H9 (cell line): ENCODE data around the gene PRKAR2B. TPM values are rescaled to one million over a fixed set of nuclear protein-coding genes. Genes with fewer than 3 reads are reported as not detected.
A peak's percentile ranks its signal among the peaks of the same experiment; 100 is the strongest.

Source experiments
- DNase-seq: peaks from one replicate; pipeline ENCODE4 v3.0.0-alpha.2; 2017
- H2AFZ ChIP-seq: one replicate; pipeline ENCODE4 v1.6.1; 2013; ENCODE audit warnings: mild to moderate bottlenecking, low read length, control low read depth, moderate library complexity
- H2AK5ac ChIP-seq: 2 replicates; pipeline ENCODE4 v1.6.1; 2013; ENCODE audit warnings: low read length, control low read depth, mixed read lengths; ENCODE audit not compliant: insufficient read length
- H2BK120ac ChIP-seq: one replicate; pipeline ENCODE4 v1.6.1; 2013; ENCODE audit warnings: low read depth, mild to moderate bottlenecking, low read length, control low read depth, inconsistent platforms; ENCODE audit not compliant: poor library complexity, severe bottlenecking
- H2BK12ac ChIP-seq: 2 replicates; pipeline ENCODE4 v1.6.1; 2013; ENCODE audit warnings: low read length, control low read depth, mixed read lengths, low read depth; ENCODE audit not compliant: insufficient read length
- H2BK15ac ChIP-seq: 2 replicates; pipeline ENCODE4 v1.6.1; 2013; ENCODE audit warnings: low read depth, low read length, control low read depth
- H2BK20ac ChIP-seq: one replicate; pipeline ENCODE4 v1.6.1; 2013; ENCODE audit warnings: low read depth, mild to moderate bottlenecking, low read length, control low read depth, inconsistent platforms; ENCODE audit not compliant: poor library complexity, severe bottlenecking
- H2BK5ac ChIP-seq: 2 replicates; pipeline ENCODE4 v1.6.1; 2013; ENCODE audit warnings: low read length, control low read depth, mixed read lengths; ENCODE audit not compliant: insufficient read length
- H3K14ac ChIP-seq: 2 replicates; pipeline ENCODE4 v1.6.1; 2013; ENCODE audit warnings: low read length, control low read depth; ENCODE audit not compliant: insufficient read depth
- H3K18ac ChIP-seq: 2 replicates; pipeline ENCODE4 v1.6.1; 2013; ENCODE audit warnings: low read depth, mild to moderate bottlenecking, mixed read lengths, low read length, control low read depth; ENCODE audit not compliant: insufficient read length
- H3K23ac ChIP-seq: 2 replicates; pipeline ENCODE4 v1.6.1; 2013; ENCODE audit warnings: low read length, control low read depth, mixed read lengths, low read depth; ENCODE audit not compliant: insufficient read length
- H3K23me2 ChIP-seq: 2 replicates; pipeline ENCODE4 v1.6.1; 2013; ENCODE audit warnings: low read depth, mild to moderate bottlenecking, mixed read lengths, low read length, control low read depth; ENCODE audit not compliant: insufficient read length, poor library complexity, severe bottlenecking
- H3K27ac ChIP-seq: 2 replicates; pipeline ENCODE4 v1.5.1; 2013; ENCODE audit warnings: low read length, control low read depth, mixed read lengths, low read depth; ENCODE audit not compliant: insufficient read length
- H3K27me3 ChIP-seq: 2 replicates; pipeline ENCODE4 v1.6.1; 2013; ENCODE audit warnings: low read length, control low read depth, inconsistent platforms; ENCODE audit not compliant: insufficient read depth
- H3K4ac ChIP-seq: 2 replicates; pipeline ENCODE4 v1.6.1; 2013; ENCODE audit warnings: low read depth, mild to moderate bottlenecking, control low read depth, inconsistent platforms, low read length, moderate library complexity
- H3K4me1 ChIP-seq: 2 replicates; pipeline ENCODE4 v1.6.1; 2013; ENCODE audit warnings: low read length, control low read depth, inconsistent platforms; ENCODE audit not compliant: insufficient read depth
- H3K4me2 ChIP-seq: 2 replicates; pipeline ENCODE4 v1.6.1; 2013; ENCODE audit warnings: low read length, control low read depth, mixed read lengths; ENCODE audit not compliant: insufficient read length, insufficient read depth
- H3K56ac ChIP-seq: 2 replicates; pipeline ENCODE4 v1.6.1; 2013; ENCODE audit warnings: low read depth, mild to moderate bottlenecking, mixed read lengths, low read length, control low read depth; ENCODE audit not compliant: insufficient read length
- H3K79me1 ChIP-seq: 2 replicates; pipeline ENCODE4 v1.6.1; 2013; ENCODE audit warnings: low read depth, mild to moderate bottlenecking, moderate library complexity, low read length, control low read depth, inconsistent platforms; ENCODE audit not compliant: insufficient read depth, poor library complexity, severe bottlenecking
- H3K79me2 ChIP-seq: 2 replicates; pipeline ENCODE4 v1.6.1; 2013; ENCODE audit warnings: low read length, control low read depth, inconsistent platforms; ENCODE audit not compliant: insufficient read depth
- H3K9ac ChIP-seq: 2 replicates; pipeline ENCODE4 v1.6.1; 2013; ENCODE audit warnings: low read length, control low read depth, mixed read lengths; ENCODE audit not compliant: insufficient read length; ENCODE audit errors: extremely low read depth
- H3K9me3 ChIP-seq: one replicate; pipeline ENCODE4 v1.6.1; 2013; ENCODE audit warnings: low read depth, low read length, inconsistent platforms; ENCODE audit not compliant: control insufficient read depth
- H3T11ph ChIP-seq: one replicate; pipeline ENCODE4 v1.6.1; 2013; ENCODE audit warnings: mild to moderate bottlenecking, low read length, control low read depth, inconsistent platforms
- H4K20me1 ChIP-seq: one replicate; pipeline ENCODE4 v1.6.1; 2013; ENCODE audit not compliant: control insufficient read depth, insufficient read length, insufficient read depth
- H4K5ac ChIP-seq: 2 replicates; pipeline ENCODE4 v1.6.1; 2013; ENCODE audit warnings: low read depth, mild to moderate bottlenecking, mixed read lengths, low read length, control low read depth; ENCODE audit not compliant: insufficient read length
- H4K8ac ChIP-seq: replicated peaks from 2 replicates; pipeline ENCODE4 v1.6.1; 2013; ENCODE audit warnings: low read length, control low read depth, mixed read lengths, low read depth; ENCODE audit not compliant: insufficient read length
- H4K91ac ChIP-seq: 2 replicates; pipeline ENCODE4 v1.6.1; 2013; ENCODE audit warnings: low read depth, mild to moderate bottlenecking, moderate library complexity, mixed read lengths, low read length, control low read depth; ENCODE audit not compliant: insufficient read length
- H3K27ac Mint-ChIP-seq, 3 experiments: 2 replicates in 2 of 3; 3 replicates in 1 of 3; pipeline ENCODE4 v1.8.0; 2020 to 2021; ENCODE audit warnings: mixed read lengths in 3 of 3, mild to moderate bottlenecking in 1 of 3, moderate library complexity in 1 of 3
- H3K27me3 Mint-ChIP-seq: 2 replicates; pipeline ENCODE4 v1.8.0; 2021; ENCODE audit warnings: low read depth, mild to moderate bottlenecking, moderate library complexity, mixed read lengths
- H3K36me3 Mint-ChIP-seq, 3 experiments: 2 replicates in 2 of 3; 3 replicates in 1 of 3; pipeline ENCODE4 v1.8.0; 2020 to 2021; ENCODE audit warnings: low read depth in 3 of 3, mixed read lengths in 3 of 3; ENCODE audit not compliant: insufficient read depth in 1 of 3
- H3K4me1 Mint-ChIP-seq, 2 experiments: 2 replicates each; pipeline ENCODE4 v1.8.0; 2020; ENCODE audit warnings: mixed read lengths in 2 of 2
- H3K4me3 Mint-ChIP-seq, 2 experiments: 2 replicates in 1 of 2; 3 replicates in 1 of 2; pipeline ENCODE4 v1.8.0; 2020 to 2021; ENCODE audit warnings: mild to moderate bottlenecking in 2 of 2, mixed read lengths in 2 of 2, moderate library complexity in 1 of 2
- H3K9me3 Mint-ChIP-seq, 2 experiments: 2 replicates in 1 of 2; 3 replicates in 1 of 2; pipeline ENCODE4 v1.8.0; 2020; ENCODE audit warnings: mild to moderate bottlenecking in 2 of 2, mixed read lengths in 2 of 2, moderate library complexity in 1 of 2
- WGBS: extraction: QIAGEN DNeasy Blood & Tissue Kit; methylation state at CpG from one replicate; pipeline ENCODE4 v1.1.7; 2013; ENCODE audit warnings: missing lambda C conversion rate, low lambda C conversion rate, mixed read lengths; ENCODE audit not compliant: insufficient read length; ENCODE audit errors: extremely low coverage; 5-methylcytosine and 5-hydroxymethylcytosine counted together
- total RNA-seq: library from RNA; stranded (reverse); gene quantifications from 2 replicates; pipeline ENCODE4 v1.2.1, GENCODE V29; 2021
- TF ChIP-seq, protein P1 (sequence below): fragments of 200-600 bp; sonication (generic); conservative IDR thresholded peaks from 3 replicates; pipeline ENCODE4 v1.8.0; 2021; ENCODE audit warnings: antibody characterized with exemption, mild to moderate bottlenecking

PRKAR2B gene
- total RNA-seq, 1 experiment from 2014 or later: 16.6 TPM

DNA sequence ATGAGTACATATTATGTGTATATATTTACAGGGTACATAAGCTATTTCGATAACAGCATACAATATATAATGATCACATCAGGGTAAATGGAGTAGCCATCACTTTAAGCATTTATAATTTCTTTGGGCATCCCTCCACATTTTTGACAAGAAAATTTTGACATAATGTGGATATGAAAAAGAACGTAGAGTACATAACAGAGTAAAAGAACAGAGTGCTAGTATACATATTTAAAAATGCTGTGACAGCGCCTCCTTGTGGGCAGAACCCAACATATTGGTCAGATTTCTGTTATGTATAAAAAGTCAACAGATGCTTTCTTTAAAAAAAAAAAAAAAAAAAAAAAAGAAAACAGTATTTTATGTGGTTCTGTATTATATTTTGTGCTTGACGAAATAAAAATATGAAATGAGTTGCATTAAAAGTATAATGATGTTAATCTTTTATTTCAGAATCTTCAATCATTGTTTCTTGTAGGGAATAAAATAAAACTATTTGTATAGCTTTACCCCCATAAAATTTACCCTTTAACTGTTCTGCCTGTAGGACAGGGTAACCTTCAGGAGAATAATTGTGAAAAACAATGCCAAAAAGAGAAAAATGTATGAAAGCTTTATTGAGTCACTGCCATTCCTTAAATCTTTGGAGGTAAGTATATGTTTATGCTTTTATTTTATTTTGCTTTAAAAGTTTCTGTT is 106.0 kb downstream of the PRKAR2B start:
- TF ChIP-seq, protein P1, sequence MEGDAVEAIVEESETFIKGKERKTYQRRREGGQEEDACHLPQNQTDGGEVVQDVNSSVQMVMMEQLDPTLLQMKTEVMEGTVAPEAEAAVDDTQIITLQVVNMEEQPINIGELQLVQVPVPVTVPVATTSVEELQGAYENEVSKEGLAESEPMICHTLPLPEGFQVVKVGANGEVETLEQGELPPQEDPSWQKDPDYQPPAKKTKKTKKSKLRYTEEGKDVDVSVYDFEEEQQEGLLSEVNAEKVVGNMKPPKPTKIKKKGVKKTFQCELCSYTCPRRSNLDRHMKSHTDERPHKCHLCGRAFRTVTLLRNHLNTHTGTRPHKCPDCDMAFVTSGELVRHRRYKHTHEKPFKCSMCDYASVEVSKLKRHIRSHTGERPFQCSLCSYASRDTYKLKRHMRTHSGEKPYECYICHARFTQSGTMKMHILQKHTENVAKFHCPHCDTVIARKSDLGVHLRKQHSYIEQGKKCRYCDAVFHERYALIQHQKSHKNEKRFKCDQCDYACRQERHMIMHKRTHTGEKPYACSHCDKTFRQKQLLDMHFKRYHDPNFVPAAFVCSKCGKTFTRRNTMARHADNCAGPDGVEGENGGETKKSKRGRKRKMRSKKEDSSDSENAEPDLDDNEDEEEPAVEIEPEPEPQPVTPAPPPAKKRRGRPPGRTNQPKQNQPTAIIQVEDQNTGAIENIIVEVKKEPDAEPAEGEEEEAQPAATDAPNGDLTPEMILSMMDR: peak; percentile 86
- no peaks in the 10 kb centered on the region for H3K4me1 ChIP-seq
- Mint-ChIP-seq H3K36me3 (peaks cover 0 to 10% (median 7%) of the 10 kb centered on the region in 3 experiments; a peak in 4 of 7 replicates), H3K4me1 (peaks cover 20 to 26% of the 10 kb centered on the region in 2 experiments), H3K27ac (no peak overlapping the region), H3K9me3 (no peaks in the 10 kb centered on the region; a peak in 1 of 5 replicates), H3K27me3 (no peaks in the 10 kb centered on the region), H3K4me3 (no peak overlapping the region)
- H3K23ac ChIP-seq: no peak overlapping the region
- no peak overlapping the region for H3K18ac ChIP-seq
- no peak overlapping the region for H3T11ph ChIP-seq
- no peak overlapping the region for H4K91ac ChIP-seq
- H2BK12ac ChIP-seq: no peak overlapping the region
- H3K9ac ChIP-seq: no peak overlapping the region
- H2AFZ ChIP-seq: no peak overlapping the region
- no peak overlapping the region for H2AK5ac ChIP-seq
- no peak overlapping the region for H2BK15ac ChIP-seq
- H3K4ac ChIP-seq: no peak overlapping the region
- WGBS: no CpG with 5 or more reads among the region's 4 CpGs
- no peak overlapping the region for H3K4me2 ChIP-seq
- H3K79me1 ChIP-seq: no peaks in the 10 kb centered on the region
- DNase-seq: no peak
- no peaks in the 10 kb centered on the region for H3K27me3 ChIP-seq
- H2BK20ac ChIP-seq: no peak overlapping the region
- H3K79me2 ChIP-seq: no peaks in the 10 kb centered on the region
- H2BK5ac ChIP-seq: no peak overlapping the region
- no peaks in the 10 kb centered on the region for H3K9me3 ChIP-seq
- no peaks in the 10 kb centered on the region for H4K20me1 ChIP-seq
- H3K56ac ChIP-seq: no peak overlapping the region
- no peak overlapping the region for H2BK120ac ChIP-seq
- no peak overlapping the region for H4K5ac ChIP-seq
- H3K23me2 ChIP-seq: no peaks in the 10 kb centered on the region
- H3K27ac ChIP-seq: no peak overlapping the region
- H3K14ac ChIP-seq: no peak overlapping the region
- H4K8ac ChIP-seq: no peak overlapping the region
